GM12891 (cell line): Measurements from ENCODE around the gene GPR39.

Source experiments
- POLR2A ChIP-seq: IDR thresholded peaks from 2 replicates; pipeline ENCODE4 v1.6.1; 2011; ENCODE audit warnings: low read depth, low read length, control low read depth
- POLR2AphosphoS5 ChIP-seq: IDR thresholded peaks from 2 replicates; pipeline ENCODE4 v1.6.1; 2011; ENCODE audit warnings: low read depth, low read length, control low read depth
- SPI1 ChIP-seq: IDR thresholded peaks from 2 replicates; pipeline ENCODE4 v1.6.1; 2011; ENCODE audit warnings: low read depth, low read length, control low read depth
- TAF1 ChIP-seq: IDR thresholded peaks from 2 replicates; pipeline ENCODE4 v1.6.1; 2011; ENCODE audit warnings: low read depth, low read length, control low read depth

GRCh38 chr2:132617989-132618388 lies 201.4 kb downstream of the GPR39 start:
- TF ChIP-seq POLR2A, result no peak
- no peak for TF ChIP-seq POLR2AphosphoS5
- TF ChIP-seq SPI1, result no peak
- no peak for TF ChIP-seq TAF1
